LNCAP (cell line): ENCODE data around the gene DGKQ.

Experiments
- TF ChIP-seq, protein P1 (sequence below): fragments of 450-650 bp; IDR thresholded peaks from 2 replicates; pipeline ENCODE4 v1.5.1; 2017; ENCODE audit warnings: mild to moderate bottlenecking

The DGKQ gene

DNA sequence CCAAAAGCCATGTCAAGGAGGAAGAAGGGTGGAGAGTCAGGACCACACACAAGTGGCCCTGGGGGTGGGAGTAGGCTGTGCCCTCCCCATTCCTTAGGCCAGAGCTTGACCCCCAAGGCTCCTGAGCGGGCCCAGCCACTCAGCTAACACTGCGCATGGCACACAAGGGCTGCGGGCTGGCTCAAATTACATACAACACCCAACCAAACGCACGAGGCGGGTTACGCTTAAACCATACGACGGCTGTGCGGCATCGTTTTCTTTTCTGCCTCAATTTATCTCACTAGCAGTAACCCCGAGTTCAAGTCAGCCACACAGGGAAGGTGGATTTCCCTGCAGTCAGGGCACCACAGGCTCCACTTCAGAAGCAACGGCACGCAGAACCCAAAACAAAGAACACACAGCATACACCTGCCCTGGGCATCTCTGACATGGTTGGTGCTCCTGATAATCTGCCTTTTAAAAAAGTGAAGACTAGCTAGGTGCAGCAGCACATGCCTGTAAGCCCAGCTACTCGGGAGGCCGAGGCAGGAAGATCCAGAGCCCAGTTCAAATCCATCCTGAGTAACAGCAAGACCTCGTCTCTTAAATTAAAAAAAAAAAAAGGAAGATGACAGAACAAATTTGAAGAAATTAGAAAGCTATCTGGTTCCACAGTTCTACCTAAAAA is 44.1 kb downstream of the DGKQ start:
- TF ChIP-seq, protein P1, sequence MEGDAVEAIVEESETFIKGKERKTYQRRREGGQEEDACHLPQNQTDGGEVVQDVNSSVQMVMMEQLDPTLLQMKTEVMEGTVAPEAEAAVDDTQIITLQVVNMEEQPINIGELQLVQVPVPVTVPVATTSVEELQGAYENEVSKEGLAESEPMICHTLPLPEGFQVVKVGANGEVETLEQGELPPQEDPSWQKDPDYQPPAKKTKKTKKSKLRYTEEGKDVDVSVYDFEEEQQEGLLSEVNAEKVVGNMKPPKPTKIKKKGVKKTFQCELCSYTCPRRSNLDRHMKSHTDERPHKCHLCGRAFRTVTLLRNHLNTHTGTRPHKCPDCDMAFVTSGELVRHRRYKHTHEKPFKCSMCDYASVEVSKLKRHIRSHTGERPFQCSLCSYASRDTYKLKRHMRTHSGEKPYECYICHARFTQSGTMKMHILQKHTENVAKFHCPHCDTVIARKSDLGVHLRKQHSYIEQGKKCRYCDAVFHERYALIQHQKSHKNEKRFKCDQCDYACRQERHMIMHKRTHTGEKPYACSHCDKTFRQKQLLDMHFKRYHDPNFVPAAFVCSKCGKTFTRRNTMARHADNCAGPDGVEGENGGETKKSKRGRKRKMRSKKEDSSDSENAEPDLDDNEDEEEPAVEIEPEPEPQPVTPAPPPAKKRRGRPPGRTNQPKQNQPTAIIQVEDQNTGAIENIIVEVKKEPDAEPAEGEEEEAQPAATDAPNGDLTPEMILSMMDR, result no peak

DNA sequence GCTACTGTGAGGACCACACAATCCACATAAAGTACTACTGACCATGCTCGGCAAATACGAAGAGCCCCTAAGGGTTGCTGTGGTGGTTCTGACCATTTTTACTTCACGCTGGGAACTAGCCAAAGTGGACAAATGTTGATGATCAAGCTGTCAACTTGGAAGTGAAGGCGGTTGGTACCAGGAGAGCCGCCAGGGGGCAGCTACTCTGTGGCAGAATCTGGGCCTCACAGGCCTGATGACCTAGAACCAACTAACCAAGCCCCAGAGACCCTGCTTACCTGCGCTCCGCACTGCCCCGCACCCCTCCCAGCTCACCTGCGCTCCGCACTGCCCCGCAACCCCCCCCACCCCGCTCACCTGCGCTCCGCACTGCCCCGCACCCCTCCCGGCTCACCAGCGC is 46.8 kb downstream of the DGKQ start:
- TF ChIP-seq, protein P1, result peak; percentile 58

DNA sequence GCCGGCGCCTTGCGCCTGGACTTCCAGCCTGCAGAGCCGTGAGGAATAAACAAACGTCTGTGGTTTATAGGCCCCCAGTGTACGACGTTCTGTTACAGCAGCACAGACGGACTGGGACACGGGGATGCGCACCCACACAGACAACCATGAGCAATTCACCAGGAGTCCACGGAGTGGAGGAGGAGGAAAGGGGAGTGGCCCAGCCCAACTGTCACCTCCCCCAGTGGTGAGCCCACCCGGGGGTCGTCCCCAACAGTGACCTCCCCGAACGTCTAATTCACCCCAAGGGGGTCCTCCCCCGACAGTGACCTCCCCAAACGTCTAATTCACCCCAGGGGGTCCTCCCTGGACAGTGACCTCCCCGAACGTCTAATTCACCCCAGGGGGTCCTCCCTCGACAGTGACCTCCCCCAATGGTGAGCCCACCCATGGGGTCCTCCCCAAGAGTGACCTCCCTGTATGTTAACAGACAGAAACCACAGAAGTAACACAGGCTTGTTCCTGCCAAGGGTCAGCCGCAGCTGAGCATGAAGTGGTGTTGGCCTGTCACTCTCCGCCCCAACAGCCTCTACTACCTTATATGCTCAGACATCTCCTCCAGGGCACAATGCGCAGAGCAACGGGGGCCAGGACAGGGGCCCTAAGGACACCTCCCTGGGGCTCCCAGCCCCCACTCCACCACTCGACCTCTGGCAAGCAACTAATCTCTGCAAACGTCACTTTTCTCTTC is 47.4 kb downstream of the DGKQ start:
- TF ChIP-seq, protein P1, result no peak

DNA sequence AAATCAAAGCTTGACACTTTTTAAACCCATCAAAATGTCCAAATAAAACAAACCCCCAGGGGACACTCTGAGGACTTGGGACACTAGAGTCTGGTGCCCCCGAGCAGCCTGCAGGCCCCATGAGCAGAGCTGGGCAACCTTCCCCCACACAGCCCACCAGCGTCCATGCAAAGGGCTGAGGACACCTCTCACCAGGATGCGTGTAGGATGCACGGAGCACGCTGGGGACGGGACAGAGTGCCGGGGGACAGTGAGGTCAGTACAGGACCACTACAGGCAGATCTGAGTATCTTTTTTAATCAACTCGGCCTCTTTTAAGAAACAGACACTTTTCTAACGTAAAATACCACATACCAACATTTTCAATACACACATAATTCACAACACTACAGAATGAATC is 48.2 kb downstream of the DGKQ start:
- TF ChIP-seq, protein P1, result no peak

DNA sequence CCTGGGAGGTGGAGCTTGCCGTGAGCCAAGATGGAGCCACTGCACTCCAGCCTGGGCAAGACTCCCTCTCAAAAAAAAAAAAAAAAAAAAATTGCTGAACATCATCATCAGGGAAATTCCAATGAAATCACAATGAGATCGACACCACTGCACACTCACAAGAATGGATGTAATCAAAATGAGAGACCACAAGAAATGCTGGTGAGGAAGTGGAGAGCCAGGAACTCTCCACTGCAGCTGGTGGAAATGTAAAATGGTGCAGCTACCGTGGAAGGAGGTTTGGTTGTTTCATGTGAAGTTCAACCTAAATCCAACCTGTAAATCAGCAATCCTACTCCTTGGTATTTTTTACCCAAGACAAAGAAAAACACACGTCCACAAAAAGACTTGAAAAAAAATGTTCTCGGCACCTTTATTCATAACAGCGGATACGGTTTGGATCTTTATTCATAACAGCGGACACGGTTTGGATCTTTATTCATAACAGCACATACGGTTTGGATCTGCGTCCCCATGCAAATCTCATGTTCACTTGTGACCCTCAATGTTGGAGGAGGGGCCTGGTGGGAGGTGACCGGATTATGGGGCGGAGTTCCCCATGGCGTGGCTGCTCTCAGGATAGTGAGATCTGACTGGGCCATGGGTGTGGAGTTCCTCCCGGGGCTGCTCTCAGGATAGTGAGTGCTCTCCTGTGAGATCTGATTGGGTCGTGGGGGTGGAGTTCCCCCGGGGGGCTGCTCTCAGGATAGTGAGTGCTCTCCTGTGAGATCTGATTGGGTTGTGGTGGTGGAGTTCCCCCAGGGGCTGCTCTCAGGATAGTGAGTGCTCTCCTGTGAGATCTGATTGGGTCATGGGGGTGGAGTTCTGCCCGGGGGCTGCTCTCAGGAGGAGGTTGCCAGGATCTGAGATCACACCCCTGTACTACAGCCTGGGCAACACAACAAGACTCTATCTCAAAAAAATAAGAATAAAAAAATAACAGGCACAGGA is 49.0 kb downstream of the DGKQ start:
- TF ChIP-seq, protein P1, result no peak

DNA sequence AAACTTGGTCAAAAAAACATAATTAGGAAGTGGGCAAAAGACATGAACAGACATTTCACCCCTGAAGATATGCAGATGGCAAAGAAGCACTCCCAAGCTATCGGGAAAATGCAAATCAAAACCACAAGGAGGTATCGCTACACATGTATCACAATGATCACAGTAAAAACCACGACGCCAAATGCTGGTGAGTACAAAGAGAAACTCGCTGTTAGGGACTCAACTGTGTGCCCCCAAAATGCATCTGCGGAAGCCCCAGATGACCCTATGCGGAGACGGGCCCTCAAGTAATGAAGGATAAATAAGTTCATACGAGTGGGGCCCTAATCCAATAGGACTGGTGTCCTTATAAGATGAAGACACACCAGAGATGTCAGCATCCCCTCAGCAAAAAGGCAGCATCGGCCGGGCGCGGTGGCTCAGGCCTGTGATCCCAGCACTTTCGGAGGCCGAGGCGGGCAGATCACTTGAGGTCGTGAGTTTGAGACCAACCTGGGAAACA is 51.5 kb downstream of the DGKQ start:
- TF ChIP-seq, protein P1, result no peak

DNA sequence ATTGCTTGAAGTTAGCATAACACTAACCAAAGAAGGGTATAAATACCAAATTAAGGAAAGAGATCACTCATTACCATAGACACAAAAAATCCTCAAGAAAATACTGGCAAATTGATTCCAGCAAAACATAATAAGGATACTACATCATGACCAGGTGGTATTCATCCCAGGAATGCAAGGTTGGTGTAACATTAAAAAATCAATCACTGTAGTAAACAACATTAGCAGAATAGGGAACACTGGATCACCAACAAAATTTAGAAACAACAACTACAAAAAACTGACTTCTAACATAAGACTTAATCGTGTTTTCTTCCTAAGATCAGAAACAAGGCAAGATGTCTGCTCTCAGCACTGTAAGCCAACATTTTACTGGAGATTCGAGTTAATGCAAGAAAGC is 55.4 kb downstream of the DGKQ start:
- TF ChIP-seq, protein P1, result no peak
